IMR-90 (cell line): ENCODE data around the gene PTGDS.

Experiments used
- CEBPB ChIP-seq: IDR thresholded peaks from 2 replicates; pipeline ENCODE4 v1.6.1; 2012; ENCODE audit warnings: low read depth, low read length, improper control_type of control experiment
- ELK1 ChIP-seq: fragments of 150-350 bp; IDR thresholded peaks from 2 replicates; pipeline ENCODE4 v1.6.1; 2016; ENCODE audit warnings: low read depth, mild to moderate bottlenecking, low read length, moderate library complexity, borderline replicate concordance
- MAZ ChIP-seq: IDR thresholded peaks from 2 replicates; pipeline ENCODE4 v1.6.1; 2012; ENCODE audit warnings: low read depth, mild to moderate bottlenecking, low read length, improper control_type of control experiment, moderate library complexity, borderline replicate concordance
- MXI1 ChIP-seq: IDR thresholded peaks from 2 replicates; pipeline ENCODE4 v1.6.1; 2012; ENCODE audit warnings: low read depth, mild to moderate bottlenecking, low read length, moderate library complexity, borderline replicate concordance
- POLR2A ChIP-seq: IDR thresholded peaks from 2 replicates; pipeline ENCODE4 v1.6.1; 2012; ENCODE audit warnings: mild to moderate bottlenecking, low read depth, low read length
- RAD21 ChIP-seq: IDR thresholded peaks from 2 replicates; pipeline ENCODE4 v1.6.1; 2012; ENCODE audit warnings: low read length, improper control_type of control experiment
- RFX5 ChIP-seq: IDR thresholded peaks from 2 replicates; pipeline ENCODE4 v1.8.0; 2012; ENCODE audit warnings: low read depth, mild to moderate bottlenecking, low read length, moderate library complexity
- SMC3 ChIP-seq: fragments of 150-350 bp; IDR thresholded peaks from 2 replicates; pipeline ENCODE4 v1.6.1; 2016; ENCODE audit warnings: low read depth, mild to moderate bottlenecking, antibody characterized with exemption, low read length, moderate library complexity
- TF ChIP-seq, protein P1 (sequence below): conservative IDR thresholded peaks from 2 replicates; pipeline ENCODE4 v1.5.1; 2012; ENCODE audit warnings: mild to moderate bottlenecking, low read depth, low read length, improper control_type of control experiment

- TF ChIP-seq RFX5 (no peak), POLR2A (no peak), SMC3 (no peak), ELK1 (no peak), RAD21 (no peak), CEBPB (no peak), MXI1 (no peak), MAZ (no peak)
- TF ChIP-seq, protein P1, sequence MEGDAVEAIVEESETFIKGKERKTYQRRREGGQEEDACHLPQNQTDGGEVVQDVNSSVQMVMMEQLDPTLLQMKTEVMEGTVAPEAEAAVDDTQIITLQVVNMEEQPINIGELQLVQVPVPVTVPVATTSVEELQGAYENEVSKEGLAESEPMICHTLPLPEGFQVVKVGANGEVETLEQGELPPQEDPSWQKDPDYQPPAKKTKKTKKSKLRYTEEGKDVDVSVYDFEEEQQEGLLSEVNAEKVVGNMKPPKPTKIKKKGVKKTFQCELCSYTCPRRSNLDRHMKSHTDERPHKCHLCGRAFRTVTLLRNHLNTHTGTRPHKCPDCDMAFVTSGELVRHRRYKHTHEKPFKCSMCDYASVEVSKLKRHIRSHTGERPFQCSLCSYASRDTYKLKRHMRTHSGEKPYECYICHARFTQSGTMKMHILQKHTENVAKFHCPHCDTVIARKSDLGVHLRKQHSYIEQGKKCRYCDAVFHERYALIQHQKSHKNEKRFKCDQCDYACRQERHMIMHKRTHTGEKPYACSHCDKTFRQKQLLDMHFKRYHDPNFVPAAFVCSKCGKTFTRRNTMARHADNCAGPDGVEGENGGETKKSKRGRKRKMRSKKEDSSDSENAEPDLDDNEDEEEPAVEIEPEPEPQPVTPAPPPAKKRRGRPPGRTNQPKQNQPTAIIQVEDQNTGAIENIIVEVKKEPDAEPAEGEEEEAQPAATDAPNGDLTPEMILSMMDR, result no peak
Observed at GRCh38 chr9:136973618-136974617, 3.4 kb upstream of the PTGDS start.
